HEK293 (cell line): ENCODE measurements around the gene HIPK2.
"Not testable (repeated sequence)": the region's sequence is repeated elsewhere in the genome, so short reads cannot be mapped to it uniquely, and the experiment has no call there.

Experiments used
- CTCF ChIA-PET: fragments of 350-600 bp; formaldehyde crosslinking; extraction: SDS; loops from one replicate; lab custom pipeline; 2021; ENCODE audit warnings: antibody characterized with exemption; lab: Yijun Ruan, JAX
- POLR2A ChIA-PET: fragments of 300-600 bp; formaldehyde crosslinking; extraction: SDS; loops from one replicate; lab custom pipeline; 2020; ENCODE audit warnings: antibody characterized with exemption, inconsistent platforms; lab: Yijun Ruan, JAX
- H3K27ac ChIP-seq: fragments of 200-500 bp; sonication (Bioruptor generic); 2 replicates; pipeline ENCODE4 v1.5.1; 2014; ENCODE audit warnings: low read depth, low read length, control low read depth, inconsistent platforms; ENCODE audit errors: extremely low read depth
- H3K36me3 ChIP-seq, 2 experiments: fragments of 200-500 bp in 1 of 2; sonication (Bioruptor generic) in 1 of 2; 1 replicate in 1 of 2; 2 replicates in 1 of 2; pipeline ENCODE4 v1.5.1; 2014 to 2017; ENCODE audit warnings: inconsistent platforms in 2 of 2, low read length in 2 of 2; ENCODE audit not compliant: control insufficient read depth in 2 of 2, insufficient read depth in 1 of 2
- H3K4me1 ChIP-seq: fragments of 200-500 bp; sonication (Bioruptor generic); 2 replicates; pipeline ENCODE4 v1.5.1; 2014; ENCODE audit warnings: mild to moderate bottlenecking, low read length, inconsistent platforms; ENCODE audit not compliant: control insufficient read depth, insufficient read depth
- H3K4me3 ChIP-seq: 2 replicates; pipeline ENCODE4 v1.5.1; 2011; ENCODE audit warnings: low read depth, mild to moderate bottlenecking, control low read depth, low read length, moderate library complexity
- H3K9me3 ChIP-seq: fragments of 200-500 bp; sonication (Bioruptor generic); 2 replicates; pipeline ENCODE4 v1.5.1; 2014; ENCODE audit warnings: low read depth, low read length, inconsistent platforms; ENCODE audit not compliant: control insufficient read depth, insufficient read depth
- KLF7 ChIP-seq: fragments of 450-650 bp; formaldehyde crosslinking; IDR thresholded peaks from 2 replicates; pipeline ENCODE4 v1.5.1; 2016; ENCODE audit warnings: missing biosample characterization, missing genetic modification characterization, borderline replicate concordance
- MEIS1 ChIP-seq: sonication (generic); formaldehyde crosslinking; IDR thresholded peaks from 2 replicates; pipeline ENCODE4 v1.8.1; 2022; ENCODE audit warnings: missing genetic modification reagents, mild to moderate bottlenecking, borderline replicate concordance
- MYNN ChIP-seq: fragments of 450-650 bp; formaldehyde crosslinking; IDR thresholded peaks from 2 replicates; pipeline ENCODE4 v1.5.1; 2016; ENCODE audit warnings: missing biosample characterization, missing genetic modification characterization, borderline replicate concordance
- SCRT2 ChIP-seq: fragments of 450-650 bp; formaldehyde crosslinking; IDR thresholded peaks from 2 replicates; pipeline ENCODE4 v1.5.1; 2016; ENCODE audit warnings: missing biosample characterization, missing genetic modification characterization
- TCF7L2 ChIP-seq: IDR thresholded peaks from 2 replicates; pipeline ENCODE4 v1.6.1; 2011; ENCODE audit warnings: low read depth, mild to moderate bottlenecking, inconsistent platforms, low read length, moderate library complexity, borderline replicate concordance
- TRIM28 ChIP-seq: IDR thresholded peaks from 2 replicates; pipeline ENCODE4 v1.6.1; 2011; ENCODE audit warnings: low read length, control low read depth, borderline replicate concordance
- ZBTB26 ChIP-seq: fragments of 450-650 bp; formaldehyde crosslinking; optimal IDR thresholded peaks from 2 replicates; pipeline ENCODE3; 2016; ENCODE audit warnings: missing biosample characterization, mild to moderate bottlenecking, missing genetic modification characterization
- ZNF121 ChIP-seq: fragments of 450-650 bp; formaldehyde crosslinking; IDR thresholded peaks from 2 replicates; pipeline ENCODE4 v1.5.1; 2016; ENCODE audit warnings: missing biosample characterization, missing genetic modification characterization
- ZNF148 ChIP-seq: fragments of 450-650 bp; formaldehyde crosslinking; IDR thresholded peaks from 2 replicates; pipeline ENCODE4 v1.5.0; 2017; ENCODE audit warnings: missing biosample characterization, missing genetic modification characterization, borderline replicate concordance
- ZNF19 ChIP-seq: fragments of 450-650 bp; formaldehyde crosslinking; IDR thresholded peaks from 2 replicates; pipeline ENCODE4; 2016; ENCODE audit warnings: missing biosample characterization, missing genetic modification characterization, low read depth
- ZNF416 ChIP-seq: fragments of 450-650 bp; formaldehyde crosslinking; IDR thresholded peaks from 2 replicates; pipeline ENCODE4 v1.5.1; 2016; ENCODE audit warnings: missing biosample characterization, missing genetic modification characterization
- ZNF423 ChIP-seq: fragments of 450-650 bp; formaldehyde crosslinking; IDR thresholded peaks from 2 replicates; pipeline ENCODE4 v1.5.1; 2016; ENCODE audit warnings: missing biosample characterization, missing genetic modification characterization
- ZNF426 ChIP-seq: fragments of 450-650 bp; formaldehyde crosslinking; IDR thresholded peaks from 2 replicates; pipeline ENCODE4 v1.5.1; 2017; ENCODE audit warnings: missing biosample characterization, missing genetic modification characterization, mild to moderate bottlenecking, inconsistent platforms, moderate library complexity
- ZNF473 ChIP-seq: fragments of 450-650 bp; formaldehyde crosslinking; IDR thresholded peaks from 2 replicates; pipeline ENCODE4 v1.5.1; 2017; ENCODE audit warnings: missing biosample characterization, missing genetic modification characterization
- ZNF585B ChIP-seq: fragments of 450-650 bp; formaldehyde crosslinking; IDR thresholded peaks from 2 replicates; pipeline ENCODE4 v1.5.1; 2016; ENCODE audit warnings: missing biosample characterization, missing genetic modification characterization
- ZNF629 ChIP-seq: fragments of 450-650 bp; formaldehyde crosslinking; IDR thresholded peaks from 2 replicates; pipeline ENCODE4 v1.5.1; 2017; ENCODE audit warnings: missing biosample characterization, missing genetic modification characterization
- ZNF660 ChIP-seq: fragments of 450-650 bp; IDR thresholded peaks from 2 replicates; pipeline ENCODE4 v1.5.1; 2018; ENCODE audit warnings: missing biosample characterization, mild to moderate bottlenecking, missing genetic modification characterization
- ZNF701 ChIP-seq: fragments of 450-650 bp; formaldehyde crosslinking; IDR thresholded peaks from 2 replicates; pipeline ENCODE4 v1.5.1; 2016; ENCODE audit warnings: missing biosample characterization, missing genetic modification characterization
- ZNF785 ChIP-seq: fragments of 450-650 bp; formaldehyde crosslinking; IDR thresholded peaks from 2 replicates; pipeline ENCODE4 v1.5.1; 2016; ENCODE audit warnings: missing biosample characterization, missing genetic modification characterization
- ZXDB ChIP-seq: fragments of 450-650 bp; formaldehyde crosslinking; IDR thresholded peaks from 2 replicates; pipeline ENCODE4 v1.5.1; 2016; ENCODE audit warnings: missing biosample characterization, missing genetic modification characterization
- TF ChIP-seq, protein P1 (sequence below): sonication (generic); formaldehyde crosslinking; IDR thresholded peaks from 2 replicates; pipeline ENCODE4 v1.8.1; 2022; ENCODE audit warnings: mild to moderate bottlenecking, moderate library complexity, missing genetic modification reagents
- TF ChIP-seq, protein P2 (sequence below): fragments of 450-650 bp; formaldehyde crosslinking; IDR thresholded peaks from 2 replicates; pipeline ENCODE4 v1.5.1; 2016; ENCODE audit warnings: missing biosample characterization, missing genetic modification characterization
- TF ChIP-seq, protein P3 (sequence below): IDR thresholded peaks from 2 replicates; pipeline ENCODE4 v1.6.1; 2011; ENCODE audit warnings: mild to moderate bottlenecking, low read depth, low read length, borderline replicate concordance

HIPK2 gene

DNA sequence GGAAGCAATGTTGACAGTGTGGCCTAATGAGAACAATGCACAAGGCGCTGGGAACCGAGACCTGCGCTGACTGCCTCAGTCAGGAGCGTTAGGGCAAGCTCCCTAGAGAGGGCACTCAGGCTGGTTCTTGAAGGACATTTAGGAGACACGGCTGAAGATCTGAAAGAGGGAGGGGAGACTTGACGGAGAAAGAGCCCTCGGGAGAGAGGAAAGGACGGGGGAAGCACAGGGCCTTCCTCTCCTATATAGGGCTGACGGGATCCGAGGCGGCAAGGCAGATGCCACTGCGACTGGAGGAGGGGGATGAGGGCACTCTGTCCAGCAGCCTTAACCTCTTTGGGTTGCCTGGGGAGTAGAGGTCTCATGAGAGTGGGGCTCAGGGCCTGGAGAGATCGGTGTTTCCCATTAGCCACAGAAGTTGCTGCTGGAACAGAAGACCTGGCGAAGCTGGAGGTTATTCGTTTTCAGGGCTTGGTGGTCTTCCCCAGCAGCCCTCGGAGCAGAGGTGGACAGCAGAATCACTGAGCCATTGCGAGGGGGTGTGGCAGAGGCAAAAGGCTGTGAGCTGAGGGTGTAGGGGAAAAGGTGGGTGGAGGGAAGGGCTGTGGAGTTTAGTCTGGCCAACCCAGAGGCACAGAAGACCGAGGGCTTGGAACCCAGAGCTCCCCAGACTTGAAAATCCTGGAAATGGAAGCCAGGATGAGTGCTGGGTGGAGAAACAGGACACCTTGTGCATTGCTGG is 218.3 kb downstream of the HIPK2 start:
- H3K9me3 ChIP-seq = no peaks in the 10 kb centered on the region
- TF ChIP-seq, protein P1, sequence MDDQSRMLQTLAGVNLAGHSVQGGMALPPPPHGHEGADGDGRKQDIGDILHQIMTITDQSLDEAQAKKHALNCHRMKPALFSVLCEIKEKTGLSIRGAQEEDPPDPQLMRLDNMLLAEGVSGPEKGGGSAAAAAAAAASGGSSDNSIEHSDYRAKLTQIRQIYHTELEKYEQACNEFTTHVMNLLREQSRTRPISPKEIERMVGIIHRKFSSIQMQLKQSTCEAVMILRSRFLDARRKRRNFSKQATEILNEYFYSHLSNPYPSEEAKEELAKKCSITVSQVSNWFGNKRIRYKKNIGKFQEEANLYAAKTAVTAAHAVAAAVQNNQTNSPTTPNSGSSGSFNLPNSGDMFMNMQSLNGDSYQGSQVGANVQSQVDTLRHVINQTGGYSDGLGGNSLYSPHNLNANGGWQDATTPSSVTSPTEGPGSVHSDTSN (CRISPR knock-in tag) = no peak
- TF ChIP-seq ZNF426 (tag by site-specific recombination) = no peak
- no peak for TF ChIP-seq KLF7 (tag by site-specific recombination)
- TF ChIP-seq, protein P2, sequence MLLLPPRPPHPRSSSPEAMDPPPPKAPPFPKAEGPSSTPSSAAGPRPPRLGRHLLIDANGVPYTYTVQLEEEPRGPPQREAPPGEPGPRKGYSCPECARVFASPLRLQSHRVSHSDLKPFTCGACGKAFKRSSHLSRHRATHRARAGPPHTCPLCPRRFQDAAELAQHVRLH (tag by site-specific recombination) = no peak
- no peak for TF ChIP-seq ZNF701 (tag by site-specific recombination)
- TF ChIP-seq TCF7L2 = no peak
- no peak for TF ChIP-seq ZNF629 (tag by site-specific recombination)
- TF ChIP-seq MEIS1 (CRISPR knock-in tag) = no peak
- TF ChIP-seq ZNF19 (tag by site-specific recombination) = no peak
- no peaks in the 10 kb centered on the region for H3K36me3 ChIP-seq
- ChIA-PET POLR2A (no interaction called here), CTCF (interaction anchor here (1.1 kb wide), 1 partner anchor 42 kb away, joined by 4 read pairs; no protein-coding TSS in a partner anchor)
- H3K4me3 ChIP-seq = no peak overlapping the region
- no peaks in the 10 kb centered on the region for H3K4me1 ChIP-seq
- no peak overlapping the region for H3K27ac ChIP-seq

- no peak overlapping the region for H3K4me3 ChIP-seq
- ChIA-PET POLR2A (no interaction called here), CTCF (interaction anchor here (0.6 to 2.2 kb wide), 7 partner anchors 14 to 218 kb away, joined by 3 to 9 read pairs (median 4); no protein-coding TSS in a partner anchor)
- H3K9me3 ChIP-seq = no peaks in the 10 kb centered on the region
- H3K36me3 ChIP-seq = no peaks in the 10 kb centered on the region
- H3K4me1 ChIP-seq = no peaks in the 10 kb centered on the region
- no peak overlapping the region for H3K27ac ChIP-seq
- TF ChIP-seq ZNF473 (no peak), ZNF785 (tag by site-specific recombination) (no peak), SCRT2 (no peak), ZNF121 (tag by site-specific recombination) (no peak), ZNF660 (no peak), ZNF148 (tag by site-specific recombination) (no peak), TRIM28 (no peak), ZBTB26 (tag by site-specific recombination) (no peak), ZNF416 (tag by site-specific recombination) (no peak), ZXDB (no peak), ZNF423 (tag by site-specific recombination) (no peak), MYNN (no peak), ZNF585B (tag by site-specific recombination) (no peak)
- TF ChIP-seq, protein P3, sequence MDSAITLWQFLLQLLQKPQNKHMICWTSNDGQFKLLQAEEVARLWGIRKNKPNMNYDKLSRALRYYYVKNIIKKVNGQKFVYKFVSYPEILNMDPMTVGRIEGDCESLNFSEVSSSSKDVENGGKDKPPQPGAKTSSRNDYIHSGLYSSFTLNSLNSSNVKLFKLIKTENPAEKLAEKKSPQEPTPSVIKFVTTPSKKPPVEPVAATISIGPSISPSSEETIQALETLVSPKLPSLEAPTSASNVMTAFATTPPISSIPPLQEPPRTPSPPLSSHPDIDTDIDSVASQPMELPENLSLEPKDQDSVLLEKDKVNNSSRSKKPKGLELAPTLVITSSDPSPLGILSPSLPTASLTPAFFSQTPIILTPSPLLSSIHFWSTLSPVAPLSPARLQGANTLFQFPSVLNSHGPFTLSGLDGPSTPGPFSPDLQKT = no peak
These were observed 219.8 kb downstream of the HIPK2 start for GRCh38 chr7:139557857-139558581.

GRCh38 chr7:139553991-139554700 is 223.7 kb downstream of the HIPK2 start:
- H3K36me3 ChIP-seq, H3K27ac ChIP-seq, H3K4me1 ChIP-seq, POLR2A ChIA-PET, H3K9me3 ChIP-seq, H3K4me3 ChIP-seq: not testable (repeated sequence)
- CTCF ChIA-PET = interaction anchor here (0.7 kb wide), 1 partner anchor 117 kb away, joined by 3 read pairs; no protein-coding TSS in a partner anchor
